GM18520 (cell line): ENCODE data around the gene LHFPL6.
"Not testable (repeated sequence)": the region's sequence is repeated elsewhere in the genome, so short reads cannot be mapped to it uniquely, and the experiment has no call there.

Source experiments
- ATAC-seq: cut with Tn5 transposase; IDR thresholded peaks from one replicate; pipeline ENCODE4 v1.9.1; 2021; ENCODE audit not compliant: unreplicated experiment

The LHFPL6 gene

GRCh38 chr13:39364947-39365468 is 238.0 kb downstream of the LHFPL6 start:
- ATAC-seq = no peak

DNA sequence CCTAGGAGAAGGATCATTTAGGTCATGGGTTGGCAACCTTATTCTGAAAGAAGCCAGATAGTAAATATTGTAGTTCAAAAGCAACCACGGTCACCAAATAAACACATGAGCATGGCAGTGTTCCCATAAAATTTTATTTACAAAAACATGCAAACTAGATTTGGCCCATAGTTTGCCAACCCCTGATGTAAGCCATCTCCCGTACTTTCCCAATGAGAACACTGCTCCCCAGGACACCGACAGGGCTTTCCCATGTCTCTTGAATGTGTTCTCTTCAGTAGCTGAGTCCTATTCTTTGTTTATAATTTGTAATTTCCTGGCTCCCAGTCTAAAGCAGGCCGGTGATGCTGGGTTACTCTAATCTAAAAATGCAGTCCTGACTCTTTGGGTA is 239.6 kb downstream of the LHFPL6 start:
- ATAC-seq = no peak

DNA sequence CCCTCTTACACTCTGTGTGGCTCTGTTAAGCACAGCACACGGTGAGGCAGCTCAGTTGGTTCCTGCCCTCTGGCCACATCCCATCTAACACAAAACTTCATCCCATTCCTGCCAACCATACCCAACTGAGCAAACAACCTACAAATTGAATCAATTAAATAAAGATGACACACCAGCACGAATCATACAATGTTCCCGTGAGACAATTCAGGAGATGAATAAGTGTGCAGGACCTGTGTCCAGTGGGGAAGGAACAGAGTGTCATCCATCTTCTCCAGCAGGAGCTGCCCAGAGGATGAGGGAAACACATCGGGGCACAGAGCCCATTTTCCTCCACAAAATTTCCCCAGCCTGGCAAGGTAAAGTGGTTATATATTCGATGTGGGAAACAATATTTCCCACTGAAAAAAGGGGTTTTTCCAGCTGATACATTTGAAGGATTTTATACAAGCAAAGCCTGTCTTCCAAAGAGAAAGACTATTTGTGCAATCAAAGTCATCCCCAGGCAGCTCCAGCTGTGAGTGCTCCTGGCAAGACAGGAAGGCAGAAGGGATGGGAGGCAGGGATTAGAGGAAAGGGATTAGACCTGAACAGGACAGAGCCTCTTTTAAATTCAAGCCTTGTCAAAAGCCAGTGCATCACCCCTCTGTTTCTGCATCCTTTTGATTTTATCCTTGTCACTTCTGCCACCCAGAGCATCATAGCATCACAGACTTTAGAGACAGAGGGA is 240.2 kb downstream of the LHFPL6 start:
- no peak for ATAC-seq

DNA sequence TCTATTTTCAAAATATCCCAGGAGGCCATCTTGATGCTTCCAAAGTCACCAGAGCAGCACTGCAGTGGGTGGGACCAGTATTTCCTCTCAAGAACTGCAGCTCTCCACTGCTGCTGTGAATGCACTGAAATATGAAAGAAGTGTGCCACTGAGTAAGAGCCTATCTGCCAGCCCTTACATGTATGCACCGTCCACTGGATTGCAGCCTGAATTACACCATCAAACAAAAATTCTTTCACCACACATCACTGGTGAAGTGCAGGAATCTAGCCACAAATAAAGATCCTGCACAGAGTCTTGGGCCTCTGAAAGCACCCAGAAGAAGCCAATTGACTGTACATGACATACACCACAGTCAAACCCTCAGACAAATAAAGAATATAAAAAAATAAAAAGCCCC is 249.0 kb downstream of the LHFPL6 start:
- no peak for ATAC-seq

DNA sequence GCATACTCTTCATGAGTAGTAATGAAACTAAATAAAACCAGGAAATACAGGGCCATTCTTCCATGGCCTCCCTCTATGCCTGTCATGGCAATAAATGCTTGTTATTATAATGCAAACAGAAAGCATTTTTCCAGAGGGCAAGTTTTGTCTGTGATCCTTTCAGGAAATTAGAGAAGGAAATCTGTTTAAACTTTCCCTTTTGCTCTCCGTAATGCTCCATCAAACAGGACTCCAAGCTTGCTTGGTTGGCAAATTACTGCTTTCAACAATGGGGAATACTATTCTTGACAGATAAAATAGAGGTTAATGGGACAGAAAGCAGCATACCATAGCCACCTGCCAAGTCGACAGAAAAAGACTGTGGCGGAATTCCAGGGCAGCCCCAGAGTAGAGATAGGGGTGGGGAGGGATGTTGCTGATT is 252.5 kb downstream of the LHFPL6 start:
- ATAC-seq = no peak

DNA sequence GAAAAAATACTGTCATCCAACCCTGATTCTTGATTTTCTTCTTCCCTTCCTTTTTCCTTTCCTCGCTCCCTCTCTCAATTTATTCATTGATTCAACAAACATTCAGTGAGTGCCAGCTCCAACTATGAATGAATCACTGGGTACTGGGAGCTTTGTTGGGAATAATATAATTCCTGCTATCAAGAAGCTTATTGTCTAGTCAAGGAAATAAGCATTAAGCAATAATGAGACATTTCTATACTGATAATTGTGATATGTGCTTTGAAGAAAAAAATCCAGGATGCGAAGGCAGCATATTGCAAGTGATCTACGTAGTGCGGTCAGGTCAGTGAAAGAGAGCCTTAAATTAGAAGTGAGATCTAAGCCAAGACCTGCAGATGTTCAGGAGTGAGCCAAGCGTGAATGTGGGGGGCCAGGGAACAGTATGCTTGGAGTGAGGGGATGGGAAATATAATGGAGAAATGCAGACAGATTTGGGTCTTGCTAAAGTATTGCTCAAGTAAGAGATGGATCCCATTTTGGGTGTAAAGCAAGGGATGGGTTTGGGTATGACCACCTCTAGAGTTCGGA is 253.5 kb downstream of the LHFPL6 start:
- ATAC-seq = no peak

DNA sequence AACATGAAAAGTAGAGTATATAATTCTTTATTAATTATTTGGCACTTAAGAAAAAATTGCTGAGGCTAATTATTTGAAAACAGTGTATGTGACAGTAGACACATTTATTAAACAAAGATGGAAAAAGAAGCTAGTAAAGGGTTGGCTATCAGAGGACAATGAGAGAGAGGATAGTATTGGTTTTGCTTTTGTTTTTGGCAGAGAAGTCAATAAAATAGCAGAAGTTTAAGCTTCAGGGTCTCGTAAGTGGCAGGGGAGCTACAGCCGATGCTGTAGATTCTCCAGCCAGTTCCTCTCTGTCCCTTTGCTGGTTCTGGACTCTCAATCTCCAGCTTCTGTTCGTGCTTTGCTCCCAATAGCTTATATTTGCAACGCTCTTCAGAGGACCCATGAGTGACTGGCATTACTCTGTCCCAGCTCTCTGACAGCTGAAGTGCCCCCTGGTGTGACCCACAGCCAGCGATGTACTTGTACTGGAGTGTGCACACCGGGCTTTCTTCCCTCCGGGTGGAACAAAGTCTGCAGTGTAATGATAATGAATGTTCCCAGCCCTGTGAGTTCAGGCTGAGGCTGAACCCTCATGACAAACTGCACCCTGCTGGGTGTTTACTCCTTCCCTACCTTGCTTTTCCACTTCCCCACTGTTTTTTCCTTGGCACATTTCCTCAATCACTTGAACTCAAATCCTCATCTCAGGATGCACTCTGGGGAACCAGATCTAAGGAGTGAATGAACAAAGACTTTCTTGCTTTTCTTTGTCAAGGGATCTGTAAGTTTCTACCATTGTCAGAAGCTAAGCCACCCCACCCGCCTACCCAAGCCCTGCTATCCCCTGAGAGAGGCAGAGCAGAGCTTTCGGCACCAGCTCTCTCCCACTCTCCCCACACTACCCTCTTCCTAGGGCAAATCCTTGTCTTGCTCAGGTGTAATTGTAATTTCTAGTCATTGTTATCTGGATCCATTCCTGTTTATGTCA is 254.8 kb downstream of the LHFPL6 start:
- no peak for ATAC-seq

GRCh38 chr13:39345982-39346381 is 257.0 kb downstream of the LHFPL6 start:
- no peak for ATAC-seq

DNA sequence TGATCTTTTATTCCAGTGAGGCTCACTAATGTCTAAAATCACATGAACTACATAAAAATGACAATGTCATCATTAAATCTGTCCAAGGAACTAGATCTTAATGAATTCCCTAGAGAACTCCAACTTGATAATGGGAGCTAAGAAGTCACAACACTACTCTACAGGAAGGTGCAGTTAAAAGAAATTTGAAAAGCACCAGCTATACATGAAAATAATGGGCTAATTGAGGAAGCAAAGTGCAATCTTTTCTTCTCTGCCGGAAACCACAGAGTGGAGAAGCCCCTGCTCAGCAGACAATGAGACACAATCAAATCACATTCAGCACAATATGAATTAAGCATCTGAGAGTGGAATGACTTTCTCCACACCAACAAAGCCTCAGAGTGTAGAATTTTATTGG is 261.7 kb downstream of the LHFPL6 start:
- ATAC-seq = no peak

DNA sequence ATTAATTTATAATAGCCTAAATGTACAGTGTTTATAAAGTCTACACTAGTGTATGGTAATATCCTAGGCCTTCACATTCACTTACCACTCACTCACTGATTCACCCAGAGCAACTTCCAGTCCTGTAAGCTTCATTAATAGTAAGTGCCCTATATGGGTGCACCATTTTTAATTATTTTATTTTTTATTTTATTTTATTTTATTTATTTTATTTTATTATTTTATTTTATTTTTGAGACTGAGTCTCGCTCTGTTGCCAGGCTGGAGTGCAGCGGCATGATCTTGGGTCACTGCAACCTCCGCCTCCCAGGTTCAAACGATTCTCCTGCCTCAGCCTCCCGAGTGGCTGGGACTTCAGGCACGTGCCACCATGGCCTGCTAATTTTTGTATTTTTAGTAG is 264.9 kb downstream of the LHFPL6 start:
- ATAC-seq = not testable (repeated sequence)

GRCh38 chr13:39336937-39337336 is 266.1 kb downstream of the LHFPL6 start:
- no peak for ATAC-seq

DNA sequence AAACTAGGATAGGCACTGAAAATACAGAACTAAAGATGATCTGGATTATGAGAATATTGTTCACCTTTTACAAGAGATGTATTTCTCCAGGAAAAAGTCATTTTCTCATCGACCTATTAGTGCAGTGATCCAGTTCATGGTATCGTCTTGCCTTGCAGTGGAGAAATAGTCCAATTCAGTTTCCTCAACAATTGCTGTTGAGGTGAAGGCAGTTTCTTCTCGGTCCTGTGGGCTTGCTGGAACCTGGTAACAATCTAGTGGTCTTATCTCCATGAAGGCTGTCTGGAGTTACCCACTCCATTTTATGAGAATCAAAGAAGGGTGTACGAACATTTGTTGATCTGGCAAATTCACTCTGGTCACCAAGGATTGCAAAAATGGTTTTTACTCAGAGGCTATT is 266.8 kb downstream of the LHFPL6 start:
- ATAC-seq = no peak

- ATAC-seq = no peak
Observed at GRCh38 chr13:39335721-39336120, 267.3 kb downstream of the LHFPL6 start.

- no peak for ATAC-seq
Observed at GRCh38 chr13:39330504-39330903, 272.5 kb downstream of the LHFPL6 start.

DNA sequence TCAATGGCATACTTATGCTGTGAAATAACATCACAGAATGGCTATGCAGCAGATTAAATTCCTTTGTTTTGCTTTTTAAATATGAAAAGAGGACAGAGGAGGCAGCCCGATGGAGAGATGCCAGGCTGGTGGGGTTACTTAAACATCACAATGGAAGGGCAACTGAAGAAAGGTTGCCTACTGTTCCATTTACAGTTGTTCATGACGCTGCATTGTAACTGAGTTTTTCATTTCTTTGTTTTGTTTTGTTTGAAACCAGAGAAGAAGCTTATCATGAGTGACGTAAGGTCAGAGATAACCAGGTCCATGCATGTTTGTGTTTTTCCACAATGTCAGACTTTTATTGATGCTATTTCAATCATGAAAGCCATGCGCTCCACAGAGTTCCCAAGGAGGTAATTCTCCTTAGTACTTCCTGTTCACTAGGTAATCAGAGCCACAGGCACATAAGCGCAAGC is 273.8 kb downstream of the LHFPL6 start:
- ATAC-seq = no peak

DNA sequence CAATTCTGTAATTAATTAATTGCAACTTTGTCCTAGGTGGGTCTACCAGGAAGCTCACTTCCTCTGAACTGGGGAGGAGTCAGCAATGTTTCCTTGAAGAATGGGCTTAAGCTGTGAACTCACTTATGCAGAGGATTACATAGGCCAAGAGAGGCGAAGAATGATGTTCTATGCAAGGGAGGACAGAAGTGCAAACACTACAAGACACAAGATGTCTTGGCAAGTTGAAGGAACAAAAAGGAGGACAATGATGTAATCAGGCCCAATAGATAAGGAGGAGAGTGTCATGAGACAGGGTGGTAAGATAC is 275.9 kb downstream of the LHFPL6 start:
- ATAC-seq = no peak

GRCh38 chr13:39326469-39327171 is 276.4 kb downstream of the LHFPL6 start:
- no peak for ATAC-seq

DNA sequence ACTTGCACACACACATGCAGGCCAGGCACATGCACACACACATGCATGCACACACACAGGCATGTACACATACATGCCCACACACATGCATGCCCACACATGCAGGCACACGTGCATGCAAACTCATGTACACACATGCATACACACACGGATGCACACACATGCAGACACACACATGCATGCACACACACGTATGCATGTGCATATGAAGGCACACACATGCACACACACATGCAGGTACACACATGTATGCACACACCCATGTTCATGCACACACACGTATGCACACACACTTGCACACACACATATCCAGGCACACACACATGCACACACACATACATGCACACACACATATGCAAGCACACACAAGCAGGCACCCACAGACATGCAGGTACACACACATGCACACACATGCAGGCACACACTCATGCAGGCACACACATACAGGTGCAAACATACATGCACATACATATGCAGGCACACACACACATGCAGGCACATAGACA is 278.1 kb downstream of the LHFPL6 start:
- ATAC-seq = no peak

- no peak for ATAC-seq
Observed at GRCh38 chr13:39322836-39323585, 280.0 kb downstream of the LHFPL6 start.

DNA sequence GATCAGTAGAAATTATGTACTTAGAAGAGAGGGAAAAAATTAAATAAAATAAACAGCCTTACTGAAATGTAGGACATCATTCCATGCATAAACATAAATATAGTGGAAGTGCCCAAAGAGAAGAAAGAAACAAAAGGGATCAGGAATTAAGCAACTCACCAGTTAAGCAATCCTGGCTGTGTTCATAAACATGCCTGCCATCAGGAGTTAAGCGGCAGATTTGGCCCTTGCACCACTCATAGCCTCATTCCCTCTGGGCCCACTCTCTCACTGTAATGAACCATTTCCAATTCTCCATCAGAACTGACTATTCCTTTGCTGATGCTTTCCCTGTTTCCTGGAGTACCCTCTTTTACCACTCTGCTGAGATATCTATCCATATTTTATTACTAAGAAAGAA is 281.4 kb downstream of the LHFPL6 start:
- ATAC-seq = no peak
